GM03348 (cell line): ENCODE data around the gene USP9X.
"Not testable (repeated sequence)": the region's sequence is repeated elsewhere in the genome, so short reads cannot be mapped to it uniquely, and the experiment has no call there.

Experiments used
- DNase-seq: peaks from one replicate; pipeline ENCODE4 v3.0.0; 2012; ENCODE audit warnings: low spot score

USP9X gene

DNA sequence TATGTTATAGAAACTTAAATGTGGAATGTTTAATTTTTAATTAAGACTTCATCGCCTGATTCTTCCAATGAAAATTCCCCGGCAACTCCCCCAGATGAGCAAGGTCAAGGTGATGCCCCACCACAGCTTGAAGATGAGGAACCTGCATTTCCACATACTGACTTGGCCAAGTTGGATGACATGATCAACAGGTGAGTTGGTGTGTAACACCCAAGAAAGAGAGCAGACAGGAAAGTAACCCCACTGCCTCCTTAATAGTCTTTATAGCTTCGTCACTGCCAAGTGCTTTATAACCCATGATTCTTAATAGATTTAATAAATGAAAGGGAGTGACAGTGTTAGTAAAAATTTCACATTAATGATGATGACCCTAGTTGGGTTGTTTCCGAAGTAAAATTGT lies 43.7 kb downstream of the USP9X start:
- no peak for DNase-seq

DNA sequence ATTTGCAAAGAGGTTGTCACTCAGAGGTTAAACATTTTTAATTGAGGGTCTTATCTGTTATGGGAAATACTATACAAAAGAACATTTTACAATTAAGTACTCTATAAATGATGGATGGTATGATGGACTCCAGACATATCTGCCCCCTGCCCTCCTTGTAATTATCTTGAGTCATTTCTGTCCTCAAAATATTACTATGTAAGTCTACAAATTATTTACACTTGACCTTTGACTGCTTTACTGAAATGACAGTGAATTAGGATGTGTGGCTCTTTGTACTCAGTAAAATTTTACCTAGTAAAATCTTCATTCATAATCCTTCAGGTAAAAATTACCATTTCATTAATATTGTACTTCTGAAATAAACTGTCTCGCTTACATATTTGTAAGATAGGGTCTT lies 46.5 kb downstream of the USP9X start:
- DNase-seq = no peak

DNA sequence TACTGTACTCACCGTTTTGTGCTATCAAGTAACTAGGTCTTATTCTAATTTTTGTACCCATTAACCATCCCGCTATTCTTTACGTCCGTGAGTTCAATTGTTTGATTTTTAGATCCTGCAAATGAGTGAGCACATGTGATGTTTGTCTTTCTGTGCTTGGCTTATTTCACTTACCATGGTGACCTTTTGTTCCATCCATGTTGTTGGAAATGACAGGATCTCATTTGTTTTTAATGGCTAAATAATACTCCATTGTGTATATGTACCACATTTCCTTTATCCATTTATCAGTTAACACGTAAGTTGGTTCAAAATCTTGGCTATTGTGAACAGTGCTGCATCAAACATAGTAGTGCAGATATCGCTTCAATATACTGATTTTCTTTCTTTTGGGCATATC lies 48.3 kb downstream of the USP9X start:
- no peak for DNase-seq

DNA sequence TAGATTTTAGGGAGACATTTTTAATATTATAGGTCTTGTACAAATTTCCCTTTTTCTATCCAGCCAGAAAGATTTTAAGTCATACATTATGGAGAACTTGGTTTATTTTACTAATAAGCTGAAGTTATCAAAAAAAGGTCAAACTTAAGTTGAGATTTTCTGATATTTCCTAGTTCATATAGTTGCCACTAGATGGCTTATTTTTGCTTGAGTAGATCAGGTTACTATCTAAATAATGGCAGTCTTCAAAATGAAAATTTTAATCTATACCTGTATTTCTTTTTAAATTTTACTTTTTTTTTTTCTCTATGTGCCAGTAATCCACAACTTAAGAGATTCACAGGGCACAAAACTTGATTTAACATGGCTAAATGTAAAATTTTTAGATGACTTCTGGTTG lies 52.3 kb downstream of the USP9X start:
- no peak for DNase-seq

DNA sequence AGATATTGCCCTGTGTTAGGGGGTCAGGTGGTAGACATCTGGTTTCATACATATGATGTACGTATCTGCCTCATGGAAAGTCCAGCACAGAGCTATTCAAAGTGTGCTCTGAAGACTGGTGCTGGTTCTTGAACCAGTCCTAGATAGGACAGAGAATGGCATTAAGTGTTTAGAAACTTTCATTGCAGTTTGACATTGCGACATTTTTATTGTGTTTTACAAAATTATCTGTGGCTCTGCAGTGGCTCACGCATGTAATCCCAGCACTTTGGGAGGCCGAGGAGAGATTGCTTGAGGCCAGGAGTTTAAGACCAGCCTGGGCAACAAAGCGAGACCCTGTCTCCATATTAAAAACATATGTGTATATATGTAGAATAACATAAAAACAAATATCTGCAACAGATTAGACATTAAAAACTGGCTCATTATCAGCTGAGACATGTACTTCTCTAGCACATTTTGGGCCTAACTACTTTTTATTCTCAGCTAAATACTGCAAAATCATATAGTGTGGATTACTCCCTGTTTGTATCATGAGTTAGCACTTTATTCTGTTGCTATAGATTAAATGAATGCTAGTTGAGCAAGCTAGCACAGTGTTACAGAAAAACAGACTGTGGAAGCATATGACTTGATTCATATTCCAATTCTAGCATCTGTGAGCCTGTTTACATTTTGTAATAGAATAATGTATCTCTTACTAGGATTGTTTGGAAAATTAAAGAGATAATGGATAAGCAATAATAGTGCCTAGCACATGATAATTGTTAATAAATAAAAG lies 57.1 kb downstream of the USP9X start:
- no peak for DNase-seq

DNA sequence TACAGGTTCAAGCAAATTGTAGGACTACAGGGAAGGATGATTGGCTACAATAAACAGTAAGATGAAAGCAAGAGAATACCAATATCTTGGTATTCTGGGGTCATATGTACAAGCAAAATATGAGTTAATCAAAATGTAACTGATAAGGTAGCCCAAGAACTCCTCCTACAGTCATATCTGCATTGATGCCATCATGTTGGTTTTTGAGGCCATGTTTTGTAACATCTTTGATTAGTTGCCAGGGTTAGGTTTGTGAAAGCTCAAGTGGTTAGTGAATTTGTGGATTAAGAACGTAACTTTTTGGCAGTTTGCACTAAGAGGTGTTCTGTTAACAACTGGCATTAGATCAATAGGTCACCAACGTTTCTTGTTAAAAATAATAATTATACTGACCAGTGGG lies 59.6 kb downstream of the USP9X start:
- no peak for DNase-seq

DNA sequence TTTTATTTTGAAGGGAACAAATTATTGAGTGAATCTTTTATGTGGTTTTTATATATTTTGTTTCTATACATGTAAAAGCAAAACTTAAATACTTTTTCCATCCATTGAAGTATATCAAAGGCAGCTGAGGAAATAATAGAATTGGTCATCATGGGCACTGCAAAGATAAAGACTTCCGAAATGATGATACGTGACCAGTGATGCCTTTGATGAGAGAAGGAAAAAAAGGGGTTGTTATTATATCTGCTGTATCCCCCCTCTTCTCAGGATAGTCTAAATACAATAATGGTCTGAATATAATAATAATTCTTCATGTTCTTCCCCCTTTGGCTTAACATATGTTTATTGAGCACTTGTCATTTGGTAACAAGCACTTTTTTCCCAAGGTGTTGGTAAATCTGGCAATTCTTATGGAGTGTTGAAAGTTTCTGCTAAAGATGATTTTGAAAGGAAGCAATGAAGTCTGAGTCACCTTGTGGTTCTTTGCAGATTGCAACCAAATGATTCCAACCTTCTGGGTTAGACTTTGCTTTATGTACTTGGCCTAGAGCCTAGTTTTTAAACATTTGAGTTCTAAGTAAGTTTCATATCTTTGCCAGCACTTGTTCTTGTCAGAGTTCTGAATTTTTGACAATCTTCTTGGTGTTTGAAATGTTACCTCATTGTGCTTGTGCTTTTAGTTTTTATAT lies 60.8 kb downstream of the USP9X start:
- peak; percentile 52 for DNase-seq

DNA sequence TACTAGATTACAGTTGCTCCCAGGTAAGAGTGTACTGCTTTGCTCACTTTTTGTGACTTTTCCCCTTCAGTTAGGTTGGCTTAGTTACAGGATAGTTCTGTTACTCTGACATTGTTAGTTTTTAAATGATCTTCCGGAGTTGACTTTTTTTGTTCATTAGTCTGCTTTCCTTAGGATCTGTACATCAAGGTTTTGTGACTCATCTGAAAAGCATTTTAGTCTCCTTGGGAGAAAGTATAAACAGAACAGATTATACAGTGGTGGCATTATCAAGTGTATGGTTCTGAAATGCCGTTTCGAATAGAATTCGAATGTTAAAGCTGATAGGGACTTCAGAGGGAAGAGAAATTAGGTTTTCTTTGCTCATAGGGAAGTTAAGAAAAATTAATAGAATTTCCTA lies 63.3 kb downstream of the USP9X start:
- DNase-seq = peak; percentile 7

DNA sequence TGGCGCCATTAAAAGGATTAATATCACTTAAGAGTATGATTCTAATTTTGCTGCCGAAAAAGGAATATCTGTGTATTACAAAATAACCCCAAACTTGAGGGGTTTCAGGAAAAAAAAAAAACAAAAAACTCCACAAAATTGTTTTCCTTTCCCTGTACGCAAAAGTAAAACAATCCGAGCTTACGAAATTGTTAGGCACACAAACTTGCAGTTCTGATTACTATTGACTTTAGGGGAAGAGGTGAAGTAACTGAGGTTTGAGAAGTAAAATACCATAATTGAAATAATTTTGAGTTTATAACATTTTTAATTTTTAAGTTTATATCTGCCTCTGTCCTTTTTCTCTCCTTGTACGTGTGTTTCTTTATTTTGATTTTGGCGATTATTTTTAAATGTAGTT lies 64.8 kb downstream of the USP9X start:
- no peak for DNase-seq

DNA sequence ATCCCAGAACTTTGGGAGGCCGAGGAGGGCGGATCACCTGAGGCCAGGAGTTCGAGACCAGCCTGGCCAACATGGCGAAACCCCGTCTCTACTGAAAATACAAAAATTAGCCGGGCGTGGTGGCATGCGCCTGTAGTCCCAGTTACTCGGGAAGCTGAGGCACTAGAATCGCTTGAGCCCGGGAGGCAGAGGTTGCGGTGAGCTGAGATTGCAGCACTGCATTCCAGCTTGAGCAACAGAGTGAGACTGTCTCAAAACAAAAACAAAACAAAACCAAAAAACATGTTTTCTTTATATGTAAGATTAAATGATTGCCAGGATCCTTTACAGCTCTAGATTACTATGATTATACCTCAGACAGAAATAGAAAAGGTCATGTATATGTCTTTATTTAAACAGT lies 66.5 kb downstream of the USP9X start:
- not testable (repeated sequence) for DNase-seq

DNA sequence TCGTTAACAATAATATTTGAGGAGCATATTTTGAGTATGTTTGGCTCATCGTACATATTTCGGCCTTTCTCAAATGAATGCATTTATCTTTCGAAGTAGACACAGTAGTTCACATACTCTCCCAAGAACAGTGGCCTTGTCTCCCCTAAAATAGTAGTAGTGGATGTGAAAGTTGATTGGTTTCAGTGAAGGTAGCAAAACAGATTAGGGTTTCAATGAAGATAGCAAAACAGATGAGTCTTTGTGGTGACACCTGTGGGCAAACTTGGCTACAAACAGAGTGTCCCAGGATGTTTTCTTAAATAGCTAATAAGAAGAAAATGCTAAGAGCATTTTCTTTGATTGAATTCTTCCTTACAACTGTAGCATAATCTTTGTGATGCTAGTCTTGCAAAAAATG lies 67.0 kb downstream of the USP9X start:
- no peak for DNase-seq

DNA sequence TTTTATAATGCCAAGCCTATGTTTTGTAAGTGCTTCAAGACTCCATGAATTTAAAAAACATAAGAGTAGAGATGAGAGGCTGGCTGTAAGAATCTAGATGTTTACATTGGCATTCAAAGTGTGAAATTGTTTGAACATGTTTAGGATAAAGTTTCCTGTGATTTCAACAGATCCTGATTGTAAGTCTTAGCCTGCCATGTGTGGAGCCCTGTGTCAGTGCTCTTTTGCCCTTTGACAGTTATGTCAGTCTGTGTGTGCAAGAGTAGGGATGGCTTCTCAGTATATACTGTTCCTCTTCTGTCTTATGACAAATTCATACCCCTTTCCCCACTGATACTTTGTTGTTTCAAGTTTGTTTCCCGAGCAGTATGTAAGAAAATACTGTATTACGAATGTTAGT lies 68.2 kb downstream of the USP9X start:
- no peak for DNase-seq

DNA sequence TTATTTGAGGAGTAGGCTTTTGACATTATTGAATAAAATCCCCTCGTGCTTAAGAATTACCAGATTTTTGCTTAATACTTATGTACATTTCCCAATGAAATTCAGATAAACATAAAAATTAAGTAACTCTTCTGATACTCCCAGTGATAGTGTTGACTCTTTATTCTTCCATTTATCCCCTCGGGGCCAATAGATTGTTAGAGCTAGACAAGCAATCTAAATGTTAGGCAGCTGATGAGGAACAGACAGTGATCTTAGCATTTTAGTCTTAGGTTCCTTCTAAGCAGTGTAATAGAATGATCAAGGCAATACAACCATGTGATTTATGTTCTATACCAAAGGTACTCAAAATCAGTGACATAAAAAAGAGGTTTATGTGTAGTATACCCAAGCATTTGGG lies 68.7 kb downstream of the USP9X start:
- no peak for DNase-seq

DNA sequence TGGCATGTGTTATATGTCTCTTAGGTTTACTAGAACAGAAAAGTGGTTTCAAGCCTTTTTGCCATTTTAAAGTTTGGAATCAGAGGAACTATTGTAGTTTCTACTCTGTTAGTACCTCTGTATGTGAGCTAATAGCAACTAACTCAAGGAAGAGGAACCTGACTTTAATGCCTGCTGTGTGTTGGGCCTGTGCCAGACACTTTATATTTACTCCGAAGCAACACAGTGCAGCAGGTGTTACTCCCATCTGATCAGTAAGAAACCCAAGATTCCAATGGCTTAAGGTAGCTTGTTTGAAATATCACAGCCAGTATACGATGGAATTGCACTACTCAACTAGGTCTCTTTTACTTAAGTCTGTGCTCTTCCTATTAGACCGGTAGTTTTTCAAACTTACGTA lies 79.2 kb downstream of the USP9X start:
- no peak for DNase-seq

DNA sequence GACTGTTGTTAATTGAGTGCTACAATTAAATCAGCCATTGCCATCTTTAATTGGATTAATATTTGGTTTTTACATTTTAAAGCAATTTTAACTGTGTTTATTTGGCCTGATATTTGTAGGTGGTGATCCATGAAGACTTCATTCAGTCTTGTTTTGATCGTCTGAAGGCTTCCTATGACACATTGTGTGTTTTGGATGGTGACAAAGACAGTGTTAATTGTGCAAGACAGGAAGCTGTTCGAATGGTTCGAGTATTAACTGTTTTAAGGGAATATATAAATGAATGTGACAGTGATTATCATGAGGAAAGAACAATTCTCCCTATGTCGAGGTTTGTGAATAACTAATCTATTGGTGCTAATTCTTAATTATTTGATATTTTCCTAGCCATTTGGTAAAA lies 82.6 kb downstream of the USP9X start:
- peak; percentile 1 for DNase-seq

DNA sequence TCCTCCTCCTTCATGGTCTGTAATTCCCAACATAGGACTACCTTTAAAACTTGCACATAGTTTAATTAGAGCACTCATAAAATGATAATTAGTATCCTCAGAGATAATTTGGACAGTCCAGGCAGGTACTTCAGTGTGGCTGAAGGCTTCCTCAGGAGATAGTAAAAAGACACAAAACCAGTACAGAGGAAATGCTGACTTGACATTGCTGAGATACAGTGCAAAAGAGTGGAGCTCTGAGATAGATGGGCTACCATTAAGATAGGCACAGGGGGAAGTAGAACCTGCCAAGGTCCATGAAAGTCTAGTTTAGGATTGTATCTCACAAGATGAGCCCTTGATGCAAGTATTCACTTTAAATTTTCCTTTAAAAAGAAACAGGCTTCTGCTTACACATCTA lies 91.0 kb downstream of the USP9X start:
- DNase-seq = no peak

DNA sequence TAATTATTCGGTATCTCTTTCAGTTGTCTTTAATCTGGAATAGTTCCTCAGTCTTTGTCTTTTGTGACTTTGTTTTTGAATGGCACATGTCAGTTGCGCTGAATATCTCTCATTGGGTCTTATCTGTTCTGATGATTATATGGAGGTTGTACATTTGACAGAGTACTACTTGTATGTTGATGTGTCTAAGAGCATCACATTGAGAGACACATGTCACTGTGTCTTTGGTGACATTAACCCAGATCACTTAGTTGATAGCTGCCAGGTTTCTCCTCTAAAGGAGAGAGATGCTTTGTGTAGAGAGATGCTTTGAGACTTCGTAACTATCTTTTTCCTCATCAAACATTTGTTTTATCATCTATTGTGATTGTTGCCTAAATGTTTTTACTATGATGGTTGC lies 92.1 kb downstream of the USP9X start:
- DNase-seq = no peak

DNA sequence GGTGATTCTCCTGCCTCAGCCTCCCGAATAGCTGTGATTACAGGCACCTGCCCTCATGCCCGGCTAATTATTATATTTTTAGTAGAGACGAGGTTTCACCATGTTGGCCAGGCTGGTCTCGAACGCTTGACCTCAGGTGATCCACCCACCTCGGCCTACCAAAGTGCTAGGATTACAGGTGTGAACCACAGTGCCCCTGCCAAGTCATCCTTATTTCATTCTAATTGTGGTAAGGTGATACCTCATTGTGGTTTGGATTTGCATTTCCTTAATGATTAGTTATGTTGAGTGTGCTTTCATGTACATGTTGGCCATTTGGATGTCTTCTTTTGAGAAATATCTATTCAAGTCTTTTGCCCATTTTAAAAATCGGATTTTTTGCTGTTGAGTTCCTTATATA lies 93.0 kb downstream of the USP9X start:
- DNase-seq = no peak

DNA sequence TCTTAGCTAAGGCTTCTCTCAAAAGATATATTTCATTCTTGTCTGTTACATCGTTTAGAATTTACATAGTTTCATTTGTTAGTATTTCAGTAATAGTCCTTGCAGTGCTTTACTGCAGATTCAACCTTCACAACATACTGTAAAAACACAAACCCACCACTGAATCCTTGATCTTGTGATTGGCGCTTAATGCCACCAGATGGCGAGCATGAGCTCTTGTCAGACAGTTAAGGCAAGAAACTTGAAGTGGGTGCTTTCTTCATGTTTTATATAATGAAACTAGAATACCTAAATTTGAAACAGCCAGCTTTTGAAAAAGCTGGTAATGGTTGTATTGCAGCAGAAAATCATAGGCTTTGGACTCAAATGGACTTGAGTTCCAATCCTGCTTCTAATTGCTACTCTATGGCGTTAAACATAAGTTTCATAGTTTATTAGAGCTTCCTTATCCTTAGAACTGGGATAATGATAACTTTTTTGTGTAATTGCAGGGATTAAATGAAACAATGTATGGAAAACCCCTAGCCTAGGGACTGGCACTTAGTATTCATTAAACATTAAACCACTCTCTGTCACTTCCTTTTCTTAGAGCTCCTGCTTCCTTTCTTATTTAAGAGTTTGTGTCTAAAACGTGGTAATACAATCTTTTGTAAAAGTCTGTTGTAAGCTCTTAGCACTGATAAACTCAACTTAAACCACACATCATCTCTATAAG lies 95.1 kb downstream of the USP9X start:
- peak; percentile 49 for DNase-seq

DNA sequence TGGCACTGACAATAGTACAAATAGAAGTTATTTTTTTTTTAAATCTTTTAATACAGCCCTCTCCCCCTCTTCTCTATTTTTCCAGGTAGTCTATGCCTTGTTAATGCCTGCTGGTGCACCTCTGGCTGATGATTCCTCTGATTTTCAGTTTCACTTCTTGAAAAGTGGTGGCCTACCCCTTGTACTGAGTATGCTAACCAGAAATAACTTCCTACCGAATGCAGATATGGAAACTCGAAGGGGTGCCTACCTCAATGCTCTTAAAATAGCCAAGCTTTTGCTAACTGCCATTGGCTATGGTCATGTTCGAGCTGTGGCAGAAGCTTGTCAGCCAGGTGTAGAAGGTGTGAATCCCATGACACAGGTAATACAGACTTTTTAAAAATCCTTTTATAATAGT lies 99.1 kb downstream of the USP9X start:
- no peak for DNase-seq

DNA sequence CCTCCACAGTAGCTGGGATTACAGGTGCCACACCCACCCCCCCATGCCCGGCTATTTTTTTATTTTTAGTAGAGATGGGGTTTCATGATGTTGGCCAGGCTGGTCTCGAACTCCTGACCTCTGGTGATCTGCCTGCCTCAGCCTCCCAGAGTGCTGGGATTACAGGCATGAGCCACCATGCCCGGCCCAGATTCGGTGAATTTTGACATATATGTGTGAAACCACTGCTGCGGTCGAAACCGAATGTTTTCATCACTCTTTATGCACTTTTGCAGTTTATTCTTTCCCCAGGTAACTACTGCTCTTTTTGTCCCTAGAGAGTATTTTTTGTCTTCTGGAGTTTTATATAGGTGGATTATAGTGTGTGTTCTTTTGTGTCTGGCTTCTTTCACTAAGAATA lies 101.7 kb downstream of the USP9X start:
- not testable (repeated sequence) for DNase-seq

DNA sequence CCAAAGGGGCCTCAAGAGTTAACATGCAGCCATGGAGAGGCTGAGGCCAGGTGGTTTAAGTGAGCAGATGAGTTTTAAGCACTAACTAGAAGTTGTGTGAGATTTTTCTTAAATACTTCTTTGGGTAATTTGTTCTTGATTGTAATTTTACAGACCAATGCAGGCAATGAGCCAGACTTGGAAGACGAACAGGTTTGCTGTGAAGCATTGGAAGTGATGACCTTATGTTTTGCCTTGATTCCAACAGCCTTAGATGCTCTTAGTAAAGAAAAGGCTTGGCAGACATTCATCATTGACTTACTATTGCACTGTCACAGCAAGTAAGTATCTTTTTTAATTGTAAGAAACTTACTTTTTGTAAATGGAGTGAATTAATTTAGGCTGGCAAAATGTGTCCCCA lies 103.9 kb downstream of the USP9X start:
- DNase-seq = no peak

DNA sequence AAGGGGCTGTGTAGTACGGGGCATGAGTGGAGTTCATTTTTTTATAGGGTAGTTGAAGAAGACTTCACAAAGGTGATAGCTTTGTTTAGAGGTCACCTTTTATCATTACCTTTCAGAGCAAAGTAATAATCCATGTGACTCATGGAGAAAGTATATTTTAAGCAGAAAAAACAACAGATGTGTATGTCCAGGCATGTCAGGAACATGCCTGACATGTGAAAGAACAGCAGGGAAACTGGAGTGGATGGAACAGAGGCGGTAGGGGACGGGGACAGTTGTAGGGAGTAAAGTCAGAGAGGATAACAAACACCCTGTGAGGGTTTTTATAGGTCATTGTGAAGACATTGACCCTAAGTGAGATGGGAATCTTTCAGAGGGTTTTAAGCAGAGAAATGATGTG lies 107.6 kb downstream of the USP9X start:
- DNase-seq = no peak
